Stimulated activated CD4-positive, alpha-beta T cell treated with anti-CD3 and anti-CD28 coated beads, TNF-alpha, amount 100 ng/mL, for 1 hour (primary cell): Measurements from ENCODE around the gene H6PD.

ENCODE experiments used
- DNase-seq, 3 donors: peaks; one replicate each; pipeline ENCODE4 v3.0.0-alpha.2; 2020; ENCODE audit warnings: low read depth in 3 of 3, low spot score in 1 of 3

H6PD gene

GRCh38 chr1:9239622-9240401 is 5.2 kb downstream of the H6PD start:
- no peak for DNase-seq

- DNase-seq = no peak
Observed at GRCh38 chr1:9240914-9241820, 6.6 kb downstream of the H6PD start.

DNA sequence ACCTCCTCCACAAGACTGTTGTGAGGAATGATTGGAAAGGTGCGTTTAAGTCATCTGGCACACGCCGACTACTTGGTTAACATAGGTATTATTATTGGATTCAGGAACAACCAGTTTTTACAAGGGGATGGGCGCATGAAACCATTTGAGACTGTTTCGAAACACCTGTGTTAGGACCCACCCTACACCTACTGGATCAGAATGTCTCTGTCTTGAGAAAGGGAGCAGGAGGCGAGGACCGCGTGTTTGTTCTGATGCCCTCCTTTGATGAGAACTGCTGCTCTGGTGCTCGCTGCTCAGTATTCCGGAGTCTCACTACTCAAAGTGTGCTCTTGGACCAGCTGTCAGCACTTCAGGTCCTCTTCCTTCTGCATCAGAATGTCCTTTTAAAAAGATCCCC is 7.3 kb downstream of the H6PD start:
- DNase-seq = no peak

DNA sequence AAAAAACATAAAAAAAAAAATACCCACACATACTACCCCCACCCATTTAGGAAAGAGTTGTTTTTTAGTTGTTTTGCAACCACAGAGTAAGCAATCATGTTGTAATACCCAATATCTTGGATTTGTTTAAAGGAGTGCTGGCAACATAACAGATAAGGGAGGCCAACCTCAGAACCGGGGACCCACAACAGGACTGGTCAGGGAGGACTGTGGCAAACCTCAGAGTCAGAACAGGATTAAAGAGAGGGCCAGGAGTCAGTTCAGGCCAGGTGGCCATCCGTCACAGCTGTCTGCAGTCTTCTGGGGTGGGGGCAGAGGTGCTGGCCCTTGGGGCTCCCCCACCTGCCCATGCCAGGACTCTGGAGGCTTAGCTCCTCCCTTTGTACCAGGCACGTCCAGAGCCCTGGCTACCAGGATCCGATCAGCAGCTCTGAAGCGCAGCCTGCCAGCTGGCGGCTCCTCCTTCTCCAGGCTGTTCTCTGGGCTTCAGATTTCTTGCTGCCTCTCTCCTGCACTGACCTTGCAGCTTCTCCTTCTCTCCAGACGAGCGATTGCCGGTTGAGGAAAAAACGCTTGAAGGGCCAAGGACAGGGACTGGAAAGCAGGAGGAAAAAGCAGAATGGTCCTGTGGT is 7.9 kb downstream of the H6PD start:
- no peak for DNase-seq

GRCh38 chr1:9243066-9243739 is 8.6 kb downstream of the H6PD start:
- no peak for DNase-seq

GRCh38 chr1:9244501-9245229 is 10.1 kb downstream of the H6PD start:
- DNase-seq = no peak

DNA sequence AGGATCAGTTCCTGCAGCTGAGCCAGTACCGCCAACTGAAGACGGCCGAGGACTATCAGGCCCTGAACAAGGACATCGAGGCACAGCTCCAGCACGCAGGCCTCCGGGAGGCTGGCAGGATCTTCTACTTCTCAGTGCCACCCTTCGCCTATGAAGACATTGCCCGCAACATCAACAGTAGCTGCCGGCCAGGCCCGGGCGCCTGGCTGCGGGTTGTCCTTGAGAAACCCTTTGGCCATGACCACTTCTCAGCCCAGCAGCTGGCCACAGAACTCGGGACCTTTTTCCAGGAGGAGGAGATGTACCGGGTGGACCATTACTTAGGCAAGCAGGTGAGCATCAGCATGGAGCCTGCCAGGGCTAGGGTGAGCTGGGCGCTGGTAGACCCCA is 10.7 kb downstream of the H6PD start:
- no peak for DNase-seq

- no peak for DNase-seq
Observed at GRCh38 chr1:9245661-9246060, 11.1 kb downstream of the H6PD start.

GRCh38 chr1:9246215-9246614 is 11.6 kb downstream of the H6PD start:
- no peak for DNase-seq

DNA sequence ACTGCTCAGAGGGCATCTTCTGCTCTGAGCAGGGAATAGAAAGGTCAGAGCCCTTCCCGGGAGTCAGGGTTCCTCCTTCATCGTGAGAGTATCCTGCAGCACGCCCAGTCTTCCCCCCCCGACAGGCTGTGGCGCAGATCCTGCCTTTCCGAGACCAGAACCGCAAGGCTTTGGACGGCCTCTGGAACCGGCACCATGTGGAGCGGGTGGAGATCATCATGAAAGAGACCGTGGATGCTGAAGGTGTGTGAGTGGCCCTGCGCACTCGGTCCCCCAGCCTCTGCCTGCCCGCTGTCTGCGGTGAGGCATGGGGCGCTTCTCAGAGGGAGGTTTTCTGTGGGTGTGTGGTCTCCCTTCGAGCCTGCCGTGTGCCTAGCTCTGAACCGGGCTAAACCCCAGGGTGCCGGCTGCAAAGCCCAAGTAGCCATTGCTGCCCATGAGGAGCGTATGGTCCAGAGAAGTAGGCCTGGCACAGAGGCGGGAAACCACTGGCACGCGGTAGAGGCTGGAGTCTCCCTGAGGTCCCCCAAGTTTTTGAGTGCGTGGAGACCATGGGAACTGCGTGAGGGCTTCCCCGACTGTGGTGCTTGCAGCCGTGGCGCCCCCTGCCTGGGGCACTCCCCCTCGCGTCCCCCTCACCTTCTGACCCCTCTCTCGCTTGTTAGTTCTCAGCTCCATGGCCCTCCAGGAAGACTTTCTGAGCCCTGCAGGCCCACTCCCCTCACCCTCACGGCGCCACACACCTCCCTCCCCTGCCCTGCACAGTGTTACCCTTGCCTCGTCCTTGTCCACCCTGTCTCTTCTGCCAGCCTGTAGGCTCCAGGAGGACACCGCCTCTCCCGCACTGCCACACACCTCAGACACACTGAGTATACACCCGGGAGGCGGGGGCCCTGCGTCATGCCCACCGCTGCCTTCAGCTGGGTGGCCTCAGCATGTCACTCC is 12.5 kb downstream of the H6PD start:
- no peak for DNase-seq

DNA sequence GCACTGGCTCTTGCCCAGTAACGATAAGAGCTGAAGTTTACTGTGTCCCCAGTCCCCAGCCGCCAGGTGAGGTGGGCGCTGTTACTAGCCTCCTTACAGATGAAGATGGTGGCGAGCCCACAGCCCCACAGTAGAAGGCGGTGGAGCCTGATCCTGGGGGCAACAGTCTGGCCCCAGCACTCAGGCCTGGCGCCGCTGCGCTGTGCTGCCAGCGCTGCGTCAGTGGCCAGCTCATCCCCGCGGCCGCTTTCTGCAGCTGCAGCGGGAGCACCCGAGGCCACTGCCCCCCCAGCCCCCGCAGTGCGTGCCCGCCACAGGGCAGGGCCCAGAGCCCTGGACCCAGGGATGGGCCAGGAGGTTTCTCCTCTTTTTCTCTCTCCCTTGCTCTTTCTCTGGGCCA is 13.3 kb downstream of the H6PD start:
- no peak for DNase-seq

- no peak for DNase-seq
Observed at GRCh38 chr1:9248341-9249262, 14.0 kb downstream of the H6PD start.

DNA sequence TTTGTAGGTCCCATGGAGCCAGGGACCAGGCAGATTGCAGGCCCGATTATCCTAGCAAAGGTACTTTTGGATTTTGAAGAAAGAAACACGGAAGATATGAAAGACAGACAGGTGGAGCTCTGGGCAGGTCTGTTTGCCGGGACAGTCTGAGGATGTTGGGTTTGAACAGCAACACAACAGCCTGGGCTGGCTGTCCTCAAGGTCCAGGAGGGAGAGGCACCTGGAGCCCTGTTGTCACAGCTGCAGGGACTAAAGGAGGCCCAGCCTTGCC is 14.6 kb downstream of the H6PD start:
- no peak for DNase-seq

DNA sequence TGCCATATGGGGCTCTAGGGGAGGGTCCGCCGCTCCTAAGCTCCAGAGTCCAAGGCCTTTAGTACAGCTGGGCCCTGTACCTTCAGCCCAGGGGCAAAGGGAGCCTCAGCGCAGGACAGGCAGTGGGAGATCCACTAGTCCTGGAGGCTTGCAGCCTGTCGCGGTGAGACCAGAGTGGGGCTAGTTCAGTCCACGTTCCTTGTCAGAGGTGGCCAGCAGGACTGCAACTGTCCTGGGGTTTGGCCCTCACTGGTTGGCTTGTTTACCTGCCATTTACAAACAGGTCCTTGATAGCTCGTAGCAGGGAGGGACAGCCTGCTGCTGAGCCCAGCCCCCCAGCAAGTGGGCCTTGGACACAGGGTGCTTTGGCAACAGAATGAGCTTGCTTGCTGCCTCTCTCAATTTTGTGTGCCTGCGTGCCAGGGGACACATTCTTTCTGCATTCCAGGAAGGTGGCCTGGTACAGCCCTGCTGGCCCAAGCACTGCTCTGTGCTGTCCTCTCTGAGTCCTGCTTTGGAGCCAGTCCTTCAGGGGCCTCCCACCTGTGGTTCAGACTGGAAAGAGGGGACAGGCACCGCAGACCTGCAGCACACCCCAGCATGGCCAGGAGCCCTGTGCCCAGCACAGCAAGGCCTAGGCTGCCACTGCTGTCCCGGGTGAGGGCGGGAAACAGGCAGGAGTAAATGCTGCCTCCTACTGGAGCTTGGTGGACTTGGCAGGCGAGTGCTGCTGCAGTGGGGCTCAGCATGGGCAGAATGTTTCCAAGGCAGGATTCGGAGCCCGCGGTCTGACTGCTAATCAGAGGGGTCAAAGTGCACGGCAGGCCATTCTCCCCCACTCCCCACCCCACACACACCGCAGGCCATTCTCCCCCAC is 15.2 kb downstream of the H6PD start:
- no peak for DNase-seq

GRCh38 chr1:9250411-9251381 is 16.1 kb downstream of the H6PD start:
- DNase-seq = no peak

GRCh38 chr1:9251501-9251900 is 16.9 kb downstream of the H6PD start:
- DNase-seq = no peak

GRCh38 chr1:9253004-9253403 is 18.4 kb downstream of the H6PD start:
- DNase-seq = no peak
